GM12878 (cell line): ENCODE measurements around the gene MCCD1. TPM values are rescaled to one million over a fixed set of nuclear protein-coding genes. Genes with fewer than 3 reads are reported as not detected.

ENCODE experiments used
- ATAC-seq: fragments of 200-7000 bp; cut with Tn5 transposase; 3 replicates; pipeline ENCODE4 v1.9.1; 2020; ENCODE audit warnings: mild to moderate bottlenecking, moderate library complexity
- BruUV-seq: library from RNA; stranded (reverse); fragments of 400-500 nt; replicated peaks from 2 replicates; lab custom pipeline; 2021; lab: Mats Ljungman, UMichigan
- CTCF ChIA-PET: fragments of 300-600 bp; sonication (Branson Sonifier 250); formaldehyde crosslinking; extraction: SDS; loops from one replicate; lab custom pipeline; 2021; ENCODE audit warnings: inconsistent platforms; lab: Yijun Ruan, JAX
- POLR2A ChIA-PET: fragments of 350-600 bp; formaldehyde crosslinking; extraction: SDS; loops from one replicate; lab custom pipeline; 2021; ENCODE audit warnings: inconsistent platforms; lab: Charles Lee
- RAD21 ChIA-PET: fragments of 300-600 bp; sonication (Branson Sonifier 250); formaldehyde crosslinking; loops from one replicate; lab custom pipeline; 2023; ENCODE audit warnings: antibody characterized with exemption; ENCODE audit not compliant: unreplicated experiment; lab: Charles Lee
- SMC1A ChIA-PET: fragments of 300-600 bp; sonication (Branson Sonifier 250); formaldehyde crosslinking; loops from one replicate; lab custom pipeline; 2023; ENCODE audit not compliant: unreplicated experiment, uncharacterized antibody; lab: Charles Lee
- DNase-seq: peaks from one replicate; pipeline ENCODE4 v3.0.0-alpha.2; 2011; ENCODE audit warnings: low read depth, low spot score
- FAIRE-seq: peaks from 3 replicates; lab custom pipeline; 2011; peaks lifted over from hg19 to GRCh38; lab: Jason Lieb, UNC
- H2AFZ ChIP-seq: 2 replicates; pipeline ENCODE4 v1.6.0; 2011; ENCODE audit warnings: low read depth, low read length, control low read depth; ENCODE audit not compliant: control insufficient read depth
- H3K27ac ChIP-seq: 2 replicates; pipeline ENCODE4 v1.5.1; 2011; ENCODE audit warnings: control low read depth; ENCODE audit not compliant: control insufficient read depth, insufficient read depth
- H3K27me3 ChIP-seq, 2 experiments: replicated peaks in 1 of 2; 2 replicates each; pipeline versions ENCODE4 v1.6.0 to v1.6.1; 2011; ENCODE audit warnings: low read length in 1 of 2; ENCODE audit not compliant: control insufficient read depth in 2 of 2, insufficient read depth in 2 of 2
- H3K36me3 ChIP-seq, 2 experiments: 2 replicates each; pipeline ENCODE4 v1.5.1; 2011; ENCODE audit warnings: low read length in 1 of 2; ENCODE audit not compliant: control insufficient read depth in 2 of 2, insufficient read depth in 2 of 2
- H3K4me1 ChIP-seq: 2 replicates; pipeline ENCODE4 v1.6.1; 2011; ENCODE audit warnings: mild to moderate bottlenecking, low read length, moderate library complexity, mixed read lengths; ENCODE audit not compliant: control insufficient read depth, insufficient read depth
- H3K4me2 ChIP-seq: 2 replicates; pipeline ENCODE4 v1.6.0; 2011; ENCODE audit warnings: control low read depth; ENCODE audit not compliant: control insufficient read depth, insufficient read depth
- H3K4me3 ChIP-seq: fragments of 200-600 bp; sonication (generic); 2 replicates; pipeline ENCODE4 v1.5.1; 2016
- H3K79me2 ChIP-seq: 2 replicates; pipeline ENCODE4 v1.6.0; 2011; ENCODE audit warnings: low read length; ENCODE audit not compliant: control insufficient read depth, insufficient read depth
- H3K9ac ChIP-seq: 2 replicates; pipeline ENCODE4 v1.8.0; 2011; ENCODE audit warnings: low read length, control low read depth, mixed read lengths; ENCODE audit not compliant: control insufficient read depth, insufficient read depth
- H3K9me3 ChIP-seq: replicated peaks from 3 replicates; pipeline ENCODE4 v1.5.1; 2011; ENCODE audit warnings: mild to moderate bottlenecking, low read length; ENCODE audit not compliant: control insufficient read depth, insufficient read depth
- H4K20me1 ChIP-seq: 2 replicates; pipeline ENCODE4 v1.6.0; 2011; ENCODE audit not compliant: control insufficient read depth, insufficient read depth
- BHLHE40 ChIP-seq, 2 experiments: fragments of 450-650 bp in 1 of 2; IDR thresholded peaks; 2 replicates each; pipeline ENCODE4 v1.6.1; 2011 to 2017; ENCODE audit warnings: low read depth in 2 of 2, borderline replicate concordance in 1 of 2, improper control_type of control experiment in 1 of 2, low read length in 1 of 2, mild to moderate bottlenecking in 1 of 2
- CHD1 ChIP-seq: IDR thresholded peaks from 2 replicates; pipeline ENCODE4 v1.6.1; 2012; ENCODE audit warnings: low read depth, low read length, improper control_type of control experiment
- CTCF ChIP-seq, 3 experiments: IDR thresholded peaks in 2 of 3; conservative IDR thresholded peaks in 1 of 3; 2 replicates each; pipeline ENCODE4 v1.5.1; 2011; ENCODE audit warnings: low read depth in 3 of 3, low read length in 3 of 3, mild to moderate bottlenecking in 3 of 3, control low read depth in 2 of 3, moderate library complexity in 2 of 3, inconsistent platforms in 1 of 3, mixed read lengths in 1 of 3; ENCODE audit not compliant: control insufficient read depth in 2 of 3, insufficient read depth in 1 of 3; ENCODE audit errors: extremely low read depth in 1 of 3
- EED ChIP-seq: sonication (generic); IDR thresholded peaks from 2 replicates; pipeline ENCODE4 v1.6.1; 2016; ENCODE audit warnings: antibody characterized with exemption, low read depth
- HCFC1 ChIP-seq: fragments of 150-350 bp; IDR thresholded peaks from 2 replicates; pipeline ENCODE4 v1.6.1; 2014; ENCODE audit warnings: low read length
- HDAC2 ChIP-seq: fragments of 200-600 bp; sonication (generic); IDR thresholded peaks from 2 replicates; pipeline ENCODE4 v1.6.1; 2017
- LARP7 ChIP-seq: fragments of 450-650 bp; IDR thresholded peaks from 2 replicates; pipeline ENCODE4 v1.6.1; 2017; ENCODE audit warnings: mild to moderate bottlenecking
- MYB ChIP-seq: fragments of 150-350 bp; IDR thresholded peaks from 2 replicates; pipeline ENCODE4 v1.6.1; 2014; ENCODE audit warnings: mild to moderate bottlenecking, low read depth, low read length, borderline replicate concordance
- NR2C2 ChIP-seq: IDR thresholded peaks from 2 replicates; pipeline ENCODE4 v1.6.1; 2011; ENCODE audit warnings: borderline replicate concordance, low read depth; ENCODE audit not compliant: control insufficient read depth, insufficient read length
- RB1 ChIP-seq: fragments of 450-650 bp; formaldehyde crosslinking; IDR thresholded peaks from 2 replicates; pipeline ENCODE4 v1.6.1; 2017; ENCODE audit warnings: mild to moderate bottlenecking, borderline replicate concordance
- RFX5 ChIP-seq: IDR thresholded peaks from 2 replicates; pipeline ENCODE4 v1.6.1; 2011; ENCODE audit warnings: low read depth, low read length, improper control_type of control experiment
- SREBF1 ChIP-seq: IDR thresholded peaks from 2 replicates; pipeline ENCODE4 v1.6.1; 2012; ENCODE audit warnings: mild to moderate bottlenecking, low read length
- SUPT20H ChIP-seq: IDR thresholded peaks from 2 replicates; pipeline ENCODE4 v1.6.1; 2011; ENCODE audit warnings: low read depth, mild to moderate bottlenecking, low read length, moderate library complexity, borderline replicate concordance; ENCODE audit not compliant: control insufficient read depth
- ZNF274 ChIP-seq: IDR thresholded peaks from one replicate; pipeline ENCODE4 v1.8.0; 2011; ENCODE audit not compliant: insufficient read length, insufficient read depth
- ZSCAN29 ChIP-seq: fragments of 450-650 bp; IDR thresholded peaks from 2 replicates; pipeline ENCODE4 v1.6.1; 2017; ENCODE audit warnings: mild to moderate bottlenecking, moderate library complexity
- WGBS: methylation state at CpG from one replicate; pipeline ENCODE4 v1.1.6; 2016; ENCODE audit warnings: low lambda C conversion rate; ENCODE audit not compliant: insufficient replicate concordance, insufficient coverage; ENCODE audit errors: missing lambda C conversion rate; 5-methylcytosine and 5-hydroxymethylcytosine counted together
- in situ Hi-C: fragments of 300-500 bp; cut with MboI; formaldehyde crosslinking; loops from 9 replicates; pipeline ENCODE4 v1.14.3; 2018; ENCODE audit warnings: mixed read lengths
- intact Hi-C: fragments of 100-400 bp; cut with micrococcal nuclease; formaldehyde crosslinking; loops from one replicate; pipeline ENCODE4 v1.14.2; 2022; ENCODE audit not compliant: unreplicated experiment
- polyA plus RNA-seq, 11 experiments: library from polyadenylated mRNA; depleted of rRNA in 4 of 11; unstranded in 6 of 11; stranded (reverse) in 5 of 11; fragments of >200 nt; fragmentation: Nextera tagmentation in 4 of 11; fragmentation: Illumina TruSeq in 1 of 11; extraction: Ambion mirVana in 4 of 11; extraction: Trizol in 1 of 11; gene quantifications; 1 replicate in 1 of 11; 2 replicates in 10 of 11; pipeline versions ENCODE4 v1.2.1 to v1.2.3, GENCODE V29; 2011 to 2016; ENCODE audit warnings: inconsistent platforms in 2 of 11, missing spikeins in 2 of 11, low read depth in 1 of 11
- total RNA-seq, 4 experiments: library from RNA; depleted of rRNA in 3 of 4; stranded (reverse); fragments of >200 nt in 3 of 4; fragmentation: Illumina TruSeq in 1 of 4; extraction: Trizol in 1 of 4; gene quantifications; 2 replicates each; pipeline versions ENCODE4 v1.2.1 to v1.2.3, GENCODE V29; 2013 to 2021
- TF ChIP-seq, protein P1 (sequence below): IDR thresholded peaks from 2 replicates; pipeline ENCODE4 v1.6.1; 2012; ENCODE audit warnings: low read depth, low read length, improper control_type of control experiment
- TF ChIP-seq, protein P2 (sequence below): fragments of 450-650 bp; IDR thresholded peaks from 2 replicates; pipeline ENCODE4 v1.6.1; 2014; ENCODE audit warnings: mild to moderate bottlenecking
- TF ChIP-seq, protein P3 (sequence below): IDR thresholded peaks from 2 replicates; pipeline ENCODE4 v1.6.1; 2012; ENCODE audit warnings: low read length, inconsistent platforms

Gene MCCD1
- total and polyA plus RNA-seq, 10 of the 15 experiments (the other 5 are each of a cell fraction or from before 2014, with no cell fraction given) = not detected

GRCh38 chr6:31546339-31546957 lies 17.7 kb downstream of the MCCD1 start, which contains the start of gene ATP6V1G2:
Gene ATP6V1G2 (minus strand): TSS chr6:31546608. CDS start chr6:31546559, 49 bp downstream.
- SMC1A ChIA-PET = interaction anchor here (0.7 to 34.7 kb wide), 6 partner anchors 13 to 284 kb away, joined by 3 to 1989 read pairs (median 5); partner anchors contain the start of genes AIF1, LST1, LTA and LTB
- DNase-seq (peak; percentile 71), FAIRE-seq (peak; percentile 41), ATAC-seq (peak; percentile 73)
- peaks cover 23% of the 10 kb centered on the region; the same call in 1 of the 2 replicates for H3K4me1 ChIP-seq
- H3K36me3 ChIP-seq = no peaks in the 10 kb centered on the region; a peak in 1 of 4 replicates
- intact Hi-C loops (loop anchor here (1.0 to 10.0 kb wide), 4 partner anchors 52 to 358 kb away; partner anchors contain the start of genes BAG6 and ZBTB12), in situ Hi-C loops (loop anchor here (5.0 to 10.0 kb wide), 2 partner anchors 51 to 288 kb away; no protein-coding TSS in a partner anchor)
- peak within 1 kb of the TSS; percentile 58 for H3K9ac ChIP-seq
- no TSS peak for BruUV-seq
- 14% methylated on average over 11 of the region's 11 CpGs for whole genome bisulfite sequencing
- no peaks in the 10 kb centered on the region for H3K9me3 ChIP-seq
- no peaks in the 10 kb centered on the region for H4K20me1 ChIP-seq
- RAD21 ChIA-PET = interaction anchor here (0.9 to 16.9 kb wide), 7 partner anchors 13 to 146 kb away, joined by 3 to 668 read pairs (median 32); partner anchors contain the start of genes LST1, LTB, LY6G5C and NCR3
- H3K79me2 ChIP-seq = peaks cover 29% of the 10 kb centered on the region
- H3K4me3 ChIP-seq = peak within 1 kb of the TSS; percentile 72
- POLR2A ChIA-PET = interaction anchor here (0.6 to 8.5 kb wide), 7 partner anchors 15 to 116 kb away, joined by 3 to 164 read pairs (median 3); partner anchors contain the start of genes LST1, LTA, LTB and TNF
- peak within 1 kb of the TSS; percentile 80 for H3K4me2 ChIP-seq
- CTCF ChIA-PET = interaction anchor here (0.7 to 34.8 kb wide), 11 partner anchors 41 to 406 kb away, joined by 3 to 2098 read pairs (median 3); partner anchors contain the start of genes HSPA1B, LST1, LTB and NCR3
- peak within 1 kb of the TSS; percentile 45 for H2AFZ ChIP-seq
- peak within 1 kb of the TSS; percentile 64 for H3K27ac ChIP-seq
- no peaks in the 10 kb centered on the region for H3K27me3 ChIP-seq
- no peak for TF ChIP-seq RFX5
- no peak for TF ChIP-seq HDAC2
- no peak for TF ChIP-seq CHD1
- TF ChIP-seq, protein P1, sequence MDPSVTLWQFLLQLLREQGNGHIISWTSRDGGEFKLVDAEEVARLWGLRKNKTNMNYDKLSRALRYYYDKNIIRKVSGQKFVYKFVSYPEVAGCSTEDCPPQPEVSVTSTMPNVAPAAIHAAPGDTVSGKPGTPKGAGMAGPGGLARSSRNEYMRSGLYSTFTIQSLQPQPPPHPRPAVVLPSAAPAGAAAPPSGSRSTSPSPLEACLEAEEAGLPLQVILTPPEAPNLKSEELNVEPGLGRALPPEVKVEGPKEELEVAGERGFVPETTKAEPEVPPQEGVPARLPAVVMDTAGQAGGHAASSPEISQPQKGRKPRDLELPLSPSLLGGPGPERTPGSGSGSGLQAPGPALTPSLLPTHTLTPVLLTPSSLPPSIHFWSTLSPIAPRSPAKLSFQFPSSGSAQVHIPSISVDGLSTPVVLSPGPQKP = no peak
- no peak for TF ChIP-seq ZNF274
- TF ChIP-seq, protein P2, sequence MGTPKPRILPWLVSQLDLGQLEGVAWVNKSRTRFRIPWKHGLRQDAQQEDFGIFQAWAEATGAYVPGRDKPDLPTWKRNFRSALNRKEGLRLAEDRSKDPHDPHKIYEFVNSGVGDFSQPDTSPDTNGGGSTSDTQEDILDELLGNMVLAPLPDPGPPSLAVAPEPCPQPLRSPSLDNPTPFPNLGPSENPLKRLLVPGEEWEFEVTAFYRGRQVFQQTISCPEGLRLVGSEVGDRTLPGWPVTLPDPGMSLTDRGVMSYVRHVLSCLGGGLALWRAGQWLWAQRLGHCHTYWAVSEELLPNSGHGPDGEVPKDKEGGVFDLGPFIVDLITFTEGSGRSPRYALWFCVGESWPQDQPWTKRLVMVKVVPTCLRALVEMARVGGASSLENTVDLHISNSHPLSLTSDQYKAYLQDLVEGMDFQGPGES = 0 out of 2 replicates have a peak, but pooled peaks have one; percentile 22
- no peak for TF ChIP-seq ZSCAN29
- TF ChIP-seq NR2C2 = no peak
- no peak for TF ChIP-seq SUPT20H
- TF ChIP-seq LARP7 = no peak
- TF ChIP-seq EED = peak; percentile 81; the same call in 1 of the 2 replicates
- TF ChIP-seq SREBF1 = no peak
- peak; percentile 57 for TF ChIP-seq HCFC1
- peak; percentile 41; the same call in 1 of the 2 replicates for TF ChIP-seq RB1
- TF ChIP-seq, protein P3, sequence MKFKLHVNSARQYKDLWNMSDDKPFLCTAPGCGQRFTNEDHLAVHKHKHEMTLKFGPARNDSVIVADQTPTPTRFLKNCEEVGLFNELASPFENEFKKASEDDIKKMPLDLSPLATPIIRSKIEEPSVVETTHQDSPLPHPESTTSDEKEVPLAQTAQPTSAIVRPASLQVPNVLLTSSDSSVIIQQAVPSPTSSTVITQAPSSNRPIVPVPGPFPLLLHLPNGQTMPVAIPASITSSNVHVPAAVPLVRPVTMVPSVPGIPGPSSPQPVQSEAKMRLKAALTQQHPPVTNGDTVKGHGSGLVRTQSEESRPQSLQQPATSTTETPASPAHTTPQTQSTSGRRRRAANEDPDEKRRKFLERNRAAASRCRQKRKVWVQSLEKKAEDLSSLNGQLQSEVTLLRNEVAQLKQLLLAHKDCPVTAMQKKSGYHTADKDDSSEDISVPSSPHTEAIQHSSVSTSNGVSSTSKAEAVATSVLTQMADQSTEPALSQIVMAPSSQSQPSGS = no peak
- TF ChIP-seq CTCF (IDR thresholded peaks at IDR 0.05 in 2 of 3, conservative IDR thresholded peaks at IDR 0.05 in 1 of 3; ENCODE audit: control insufficient read depth in 2 of 3, extremely low read depth in 1 of 3, insufficient read depth in 1 of 3, low read depth in 3 of 3, low read length in 3 of 3) = peak; percentile 98 to 99 (median 99); a peak in 5 of 6 replicates
- 0 out of 4 replicates have a peak, but pooled peaks of 1 of the 2 experiments have one; percentile 15 for TF ChIP-seq BHLHE40 (IDR thresholded peaks at IDR 0.05; ENCODE audit: borderline replicate concordance in 1 of 2, low read depth in 2 of 2, low read length in 1 of 2)
- no peak for TF ChIP-seq MYB
